ENCODE measurements around the gene MID2. TPM values are rescaled to one million over a fixed set of nuclear protein-coding genes. Genes with fewer than 3 reads are reported as not detected.

MID2 gene
- total and polyA plus RNA-seq, 8 donors = 0.58 to 162 (median 10.0) TPM

DNA sequence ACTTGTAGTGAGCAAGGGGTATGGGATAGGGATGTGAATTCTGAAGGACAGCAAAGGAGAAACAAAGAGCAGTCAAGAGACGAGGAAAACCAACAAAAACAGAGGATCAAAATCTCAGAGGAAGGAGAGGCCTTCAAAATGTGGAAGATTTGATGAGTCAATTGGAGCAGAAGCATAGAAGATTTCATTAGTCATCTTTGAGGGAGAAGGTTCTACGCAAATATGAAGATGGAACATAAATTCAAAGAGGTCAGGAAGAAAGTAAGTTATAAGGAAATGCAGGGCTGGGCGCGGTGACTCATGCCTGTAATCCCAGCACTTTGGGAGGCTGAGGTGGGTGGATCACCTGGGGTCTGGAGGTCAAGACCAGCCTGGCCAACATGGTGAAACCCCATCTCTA is 35.4 kb downstream of the MID2 start:
- H3K27ac ChIP-seq = no peak overlapping the region
- intact Hi-C loops (cut with DNase I; ENCODE audit: low total_unique reads) = no loop called here
- TF ChIP-seq, protein P1, sequence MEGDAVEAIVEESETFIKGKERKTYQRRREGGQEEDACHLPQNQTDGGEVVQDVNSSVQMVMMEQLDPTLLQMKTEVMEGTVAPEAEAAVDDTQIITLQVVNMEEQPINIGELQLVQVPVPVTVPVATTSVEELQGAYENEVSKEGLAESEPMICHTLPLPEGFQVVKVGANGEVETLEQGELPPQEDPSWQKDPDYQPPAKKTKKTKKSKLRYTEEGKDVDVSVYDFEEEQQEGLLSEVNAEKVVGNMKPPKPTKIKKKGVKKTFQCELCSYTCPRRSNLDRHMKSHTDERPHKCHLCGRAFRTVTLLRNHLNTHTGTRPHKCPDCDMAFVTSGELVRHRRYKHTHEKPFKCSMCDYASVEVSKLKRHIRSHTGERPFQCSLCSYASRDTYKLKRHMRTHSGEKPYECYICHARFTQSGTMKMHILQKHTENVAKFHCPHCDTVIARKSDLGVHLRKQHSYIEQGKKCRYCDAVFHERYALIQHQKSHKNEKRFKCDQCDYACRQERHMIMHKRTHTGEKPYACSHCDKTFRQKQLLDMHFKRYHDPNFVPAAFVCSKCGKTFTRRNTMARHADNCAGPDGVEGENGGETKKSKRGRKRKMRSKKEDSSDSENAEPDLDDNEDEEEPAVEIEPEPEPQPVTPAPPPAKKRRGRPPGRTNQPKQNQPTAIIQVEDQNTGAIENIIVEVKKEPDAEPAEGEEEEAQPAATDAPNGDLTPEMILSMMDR (IDR thresholded peaks at IDR 0.05) = no peak
- TF ChIP-seq EP300 (IDR thresholded peaks at IDR 0.05) (no peak), POLR2AphosphoS5 (IDR thresholded peaks at IDR 0.05) (no peak), POLR2A (IDR thresholded peaks at IDR 0.05) (no peak)
- DNase-seq = no peak
- H3K4me3 ChIP-seq = no peak overlapping the region
- WGBS, 5 donors = 80 to 98% (median 86%) methylated on average over 4 of the region's 4 CpGs
- H3K9me3 ChIP-seq = no peaks in the 10 kb centered on the region
- peaks cover 0 to 6% (median 2%) of the 10 kb centered on the region in 4 donors for H3K36me3 ChIP-seq
- no peaks in the 10 kb centered on the region for H3K27me3 ChIP-seq
- H3K4me1 ChIP-seq = no peaks in the 10 kb centered on the region

DNA sequence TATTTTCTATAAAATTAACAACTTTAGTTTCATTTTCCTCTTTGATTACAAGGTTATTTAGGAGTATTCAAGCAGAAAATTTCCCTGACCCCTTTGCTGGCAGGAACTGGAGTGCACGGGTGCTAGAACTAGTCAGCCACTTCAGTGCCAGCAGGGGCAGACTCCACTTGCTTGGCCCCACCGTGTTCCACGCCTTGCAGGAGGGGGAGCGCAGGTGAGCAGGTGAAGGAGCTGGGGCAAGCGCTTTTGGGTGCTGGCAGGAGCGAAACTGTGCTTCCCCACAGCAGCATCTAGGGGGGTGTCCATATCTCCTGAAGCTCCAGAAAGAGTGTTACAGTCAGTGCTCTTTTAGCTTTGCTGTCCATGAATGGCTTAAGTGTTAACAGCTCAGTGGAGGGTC is 45.5 kb downstream of the MID2 start:
- Histone ChIP-seq H3K27me3 (peaks cover 0 to 3% (median 0%) of the 10 kb centered on the region in 3 donors), H3K4me3 (no peak overlapping the region), H3K4me1 (no peaks in the 10 kb centered on the region), H3K36me3 (no peaks in the 10 kb centered on the region), H3K9me3 (peaks cover 0 to 9% (median 0%) of the 10 kb centered on the region in 4 donors), H3K27ac (no peak overlapping the region)
- TF ChIP-seq POLR2A (IDR thresholded peaks at IDR 0.05) = no peak
- TF ChIP-seq, protein P1 (IDR thresholded peaks at IDR 0.05) = no peak
- TF ChIP-seq EP300 (IDR thresholded peaks at IDR 0.05) = no peak
- intact Hi-C loops (cut with DNase I; ENCODE audit: low total_unique reads) = no loop called here
- 56 to 94% (median 88%) methylated on average over 4 to 6 of the region's 6 CpGs for WGBS, 5 donors
- no peak for DNase-seq

DNA sequence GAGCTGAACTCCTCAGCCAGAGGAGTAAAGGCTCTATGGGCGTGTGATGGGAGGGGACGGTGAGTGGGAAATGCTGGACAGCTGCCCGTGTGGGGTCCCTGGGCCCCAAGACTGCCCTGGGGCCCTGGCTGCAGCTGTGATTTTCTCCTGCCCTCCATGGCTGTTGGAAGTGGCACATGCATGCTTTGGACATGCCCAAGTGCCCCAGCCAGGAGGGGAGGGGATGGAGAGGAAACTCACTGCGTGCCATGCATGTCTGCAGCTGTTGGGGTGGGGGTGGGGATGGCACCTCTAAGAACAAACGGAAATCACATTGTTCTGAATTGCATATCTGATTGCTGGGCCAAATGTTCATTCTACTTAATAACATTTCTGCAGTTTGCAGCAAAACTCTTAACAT is 52.4 kb downstream of the MID2 start:
- Histone ChIP-seq H3K36me3 (no peaks in the 10 kb centered on the region), H3K27ac (no peak overlapping the region), H3K4me1 (no peaks in the 10 kb centered on the region), H3K9me3 (no peaks in the 10 kb centered on the region), H3K27me3 (no peaks in the 10 kb centered on the region), H3K4me3 (no peak overlapping the region)
- TF ChIP-seq, protein P1 (IDR thresholded peaks at IDR 0.05) = no peak
- TF ChIP-seq POLR2A (IDR thresholded peaks at IDR 0.05) (no peak), POLR2AphosphoS5 (IDR thresholded peaks at IDR 0.05) (no peak), EP300 (IDR thresholded peaks at IDR 0.05) (no peak)
- WGBS, 5 donors = 66 to 86% (median 70%) methylated on average over 3 to 5 of the region's 5 CpGs
- no peak for DNase-seq
- intact Hi-C loops (cut with DNase I; ENCODE audit: low total_unique reads) = no loop called here

DNA sequence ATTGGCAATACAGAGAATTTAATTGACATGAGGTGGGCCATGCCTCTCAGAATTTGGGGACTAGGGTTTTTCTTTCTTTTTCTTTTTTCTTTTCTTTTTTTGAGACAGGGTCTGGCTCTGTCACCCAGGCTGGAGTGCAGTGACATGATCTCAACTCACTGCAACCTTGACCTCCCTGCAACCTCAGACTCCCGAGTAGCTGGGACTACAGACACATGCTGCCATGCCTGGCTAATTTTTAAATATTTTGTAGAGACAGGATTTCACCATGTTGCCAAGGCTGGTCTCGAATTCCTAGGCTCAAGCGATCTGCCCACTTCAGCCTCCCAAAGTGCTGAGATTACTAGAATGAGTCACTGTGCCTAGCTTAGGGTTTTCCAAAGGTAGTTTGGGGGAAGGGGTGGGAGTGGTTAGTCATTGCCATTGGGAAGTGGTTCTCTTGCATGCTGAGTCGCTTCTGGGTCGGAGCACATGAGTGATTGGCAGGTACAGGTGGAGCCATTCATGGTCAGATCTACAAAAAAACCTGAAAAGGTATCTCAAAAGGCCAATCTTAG is 54.5 kb downstream of the MID2 start:
- TF ChIP-seq, protein P1 (IDR thresholded peaks at IDR 0.05) = no peak
- TF ChIP-seq POLR2AphosphoS5 (IDR thresholded peaks at IDR 0.05) = no peak
- TF ChIP-seq EP300 (IDR thresholded peaks at IDR 0.05) = no peak
- TF ChIP-seq POLR2A (IDR thresholded peaks at IDR 0.05) = no peak
- WGBS, 5 donors = 64 to 90% (median 83%) methylated on average over 5 of the region's 5 CpGs
- no peak overlapping the region for H3K27ac ChIP-seq

More for the DNA sequence above, 54.5 kb downstream of the MID2 start:
- DNase-seq = no peak
- Histone ChIP-seq H3K4me3 (no peak overlapping the region), H3K9me3 (no peaks in the 10 kb centered on the region), H3K36me3 (no peaks in the 10 kb centered on the region), H3K27me3 (no peaks in the 10 kb centered on the region), H3K4me1 (no peaks in the 10 kb centered on the region)
- intact Hi-C loops (cut with DNase I; ENCODE audit: low total_unique reads) = no loop called here
